GM12891 (cell line): ENCODE results near the gene PLA2G4D.
"Not testable (repeated sequence)": the region's sequence is repeated elsewhere in the genome, so short reads cannot be mapped to it uniquely, and the experiment has no call there.

Experiments used
- DNase-seq: peaks from one replicate; pipeline ENCODE4 v3.0.0; 2011; ENCODE audit warnings: low spot score; ENCODE audit not compliant: insufficient read length
- FAIRE-seq: peaks from 2 replicates; lab custom pipeline; 2011; peaks lifted over from hg19 to GRCh38; lab: Jason Lieb, UNC
- PAX5 ChIP-seq: IDR thresholded peaks from 2 replicates; pipeline ENCODE4 v1.6.1; 2011; ENCODE audit warnings: low read length, moderate library complexity, mild to moderate bottlenecking; ENCODE audit not compliant: insufficient read depth, severe bottlenecking
- POLR2A ChIP-seq: IDR thresholded peaks from 2 replicates; pipeline ENCODE4 v1.6.1; 2011; ENCODE audit warnings: low read depth, low read length, control low read depth
- POLR2AphosphoS5 ChIP-seq: IDR thresholded peaks from 2 replicates; pipeline ENCODE4 v1.6.1; 2011; ENCODE audit warnings: low read depth, low read length, control low read depth
- POU2F2 ChIP-seq: IDR thresholded peaks from 2 replicates; pipeline ENCODE4 v1.6.1; 2011; ENCODE audit warnings: low read depth, mild to moderate bottlenecking, control low read depth, low read length, moderate library complexity
- SPI1 ChIP-seq: IDR thresholded peaks from 2 replicates; pipeline ENCODE4 v1.6.1; 2011; ENCODE audit warnings: low read depth, low read length, control low read depth
- TAF1 ChIP-seq: IDR thresholded peaks from 2 replicates; pipeline ENCODE4 v1.6.1; 2011; ENCODE audit warnings: low read depth, low read length, control low read depth

Gene PLA2G4D

DNA sequence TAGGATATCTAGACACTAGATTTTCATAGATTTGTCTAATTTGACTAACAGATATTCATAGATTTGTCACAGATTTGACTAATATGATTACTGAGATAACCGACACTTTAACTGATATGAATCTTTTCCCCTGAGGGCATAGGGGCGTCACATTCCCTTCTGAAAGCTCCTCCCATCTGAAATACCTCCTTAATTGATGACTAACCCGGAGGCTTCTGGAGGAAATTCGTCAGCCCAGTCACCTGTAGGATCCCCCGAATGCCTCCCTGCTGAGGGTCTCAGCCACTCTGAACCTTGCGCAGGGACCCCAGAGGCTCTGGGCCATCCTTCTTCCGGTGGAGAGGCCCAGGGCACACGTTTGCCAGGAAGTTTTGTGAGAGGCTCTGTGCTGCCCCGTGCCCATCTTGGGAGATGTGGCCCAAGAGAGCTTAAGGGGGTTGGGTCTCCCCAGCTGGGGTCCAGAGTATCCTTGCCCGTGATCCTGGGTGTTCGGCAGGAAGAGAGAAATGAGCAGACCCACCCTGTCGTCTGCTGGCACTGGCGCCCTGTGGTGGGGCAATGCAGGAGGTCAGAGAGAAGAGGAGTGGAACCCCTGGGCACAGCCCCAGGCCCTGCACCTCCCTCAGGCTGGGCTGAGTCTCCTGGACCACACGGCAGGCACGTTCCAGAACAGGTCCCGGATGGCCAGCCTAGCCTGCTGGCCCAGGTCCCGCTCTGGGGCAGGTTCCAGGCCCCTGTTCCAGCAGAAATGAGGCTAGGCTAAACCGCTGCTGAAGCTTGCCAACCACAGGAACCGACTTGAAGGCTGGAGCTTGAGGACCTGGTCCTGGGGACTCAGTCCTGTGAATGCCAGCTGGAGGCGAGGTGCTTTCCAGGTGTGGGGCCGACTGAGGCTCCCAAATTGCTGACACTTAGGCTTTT lies 1.7 kb downstream of the PLA2G4D start:
- TF ChIP-seq POU2F2 (no peak), POLR2AphosphoS5 (no peak), POLR2A (no peak), PAX5 (no peak), SPI1 (no peak), TAF1 (no peak)
- no peak for FAIRE-seq
- no peak for DNase-seq

DNA sequence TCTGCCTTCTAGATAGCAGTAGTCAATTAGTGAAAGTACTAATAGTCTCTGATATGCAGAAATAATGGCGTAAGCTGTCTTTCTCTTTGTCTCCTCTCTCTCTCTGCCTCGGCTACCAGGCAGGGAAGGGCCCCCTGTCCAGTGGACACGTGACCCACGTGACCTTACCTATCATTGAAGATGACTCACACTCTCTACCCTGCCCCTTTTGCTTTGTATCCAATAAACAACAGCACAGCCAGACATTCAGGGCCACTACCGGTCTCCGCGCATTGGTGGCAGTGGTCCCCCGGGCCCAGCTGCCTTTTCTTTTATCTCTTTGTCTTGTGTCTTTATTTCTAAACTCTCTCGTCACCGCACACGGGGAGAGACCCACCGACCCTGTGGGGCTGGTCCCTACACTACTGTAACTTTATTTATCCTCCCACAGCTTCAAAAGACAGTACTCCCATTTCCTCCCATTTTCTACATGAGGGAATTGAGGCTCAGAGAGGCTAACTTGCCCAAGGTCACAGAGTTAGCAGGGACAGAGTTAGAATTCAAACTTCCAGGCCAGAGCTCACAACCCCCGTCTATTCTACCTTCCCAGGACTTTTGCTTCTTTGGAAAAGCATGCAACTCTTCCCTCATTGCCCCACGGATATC lies 2.5 kb downstream of the PLA2G4D start:
- not testable (repeated sequence) for FAIRE-seq

DNA sequence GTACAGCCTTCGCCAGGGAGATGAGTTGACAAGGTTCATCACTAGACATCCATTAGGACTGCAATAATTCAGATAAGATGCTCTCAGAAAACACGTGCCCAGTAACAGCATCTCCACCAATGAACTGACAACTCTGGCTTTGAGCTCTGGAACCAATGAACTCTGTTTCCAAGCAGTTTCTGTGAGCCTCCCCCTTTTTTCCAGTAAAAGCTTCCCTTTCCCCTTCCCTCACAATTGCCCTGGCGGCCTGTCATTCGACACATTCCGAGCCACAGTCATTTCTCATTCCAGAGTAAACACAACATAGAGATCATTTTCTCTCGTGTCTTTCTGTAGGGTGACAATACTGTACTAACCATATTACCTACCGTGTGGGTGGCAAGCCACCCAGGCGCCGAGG lies 3.6 kb downstream of the PLA2G4D start:
- no peak for DNase-seq
- TF ChIP-seq SPI1 (no peak), POLR2A (no peak), POU2F2 (no peak), POLR2AphosphoS5 (no peak), PAX5 (no peak), TAF1 (no peak)
- FAIRE-seq = no peak

More for the DNA sequence above, 2.5 kb downstream of the PLA2G4D start:
- not testable (repeated sequence) for DNase-seq

DNA sequence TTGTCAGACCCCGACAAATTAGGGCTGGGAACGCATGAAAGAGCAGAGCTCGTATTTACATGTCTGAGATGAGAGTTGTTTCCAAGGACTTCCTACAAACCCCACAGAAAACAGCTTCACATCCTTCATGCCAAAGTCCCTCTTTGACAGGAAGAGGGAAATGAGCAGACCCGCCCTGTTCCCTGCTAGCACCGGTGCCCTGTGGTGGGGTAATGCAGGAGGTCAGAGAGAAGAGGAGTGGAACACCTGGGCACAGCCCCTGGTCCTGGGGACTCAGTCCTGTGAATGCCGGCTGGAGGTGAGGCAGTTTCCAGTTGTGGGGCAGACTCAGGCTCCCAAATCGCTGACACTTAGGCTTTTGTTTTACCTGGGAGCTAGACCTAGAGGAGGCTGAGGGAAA lies 4.0 kb downstream of the PLA2G4D start:
- TF ChIP-seq POLR2A = no peak
- TF ChIP-seq POLR2AphosphoS5 = no peak
- TF ChIP-seq SPI1 = no peak
- TF ChIP-seq PAX5 = no peak
- TF ChIP-seq POU2F2 = no peak
- TF ChIP-seq TAF1 = no peak
- DNase-seq (no peak), FAIRE-seq (no peak)

DNA sequence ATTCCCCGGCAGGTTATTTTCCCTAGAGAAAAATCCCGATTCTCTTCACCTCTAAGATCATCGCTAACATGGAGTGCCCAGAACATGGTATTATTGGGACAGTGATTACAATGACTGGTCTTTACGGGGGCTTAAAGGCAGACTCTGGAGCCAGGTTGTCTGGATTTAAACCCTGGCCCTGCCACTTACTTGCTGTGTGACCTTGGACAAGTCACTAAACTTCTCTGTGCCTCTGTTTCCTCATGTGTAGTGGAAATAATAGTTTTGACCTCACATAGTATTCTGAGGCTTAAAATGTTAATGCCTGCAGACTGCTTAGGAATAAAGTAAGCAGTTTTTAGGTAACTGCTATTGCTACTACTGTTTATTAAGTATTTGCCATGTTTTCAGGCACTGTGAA lies 4.4 kb downstream of the PLA2G4D start:
- TF ChIP-seq POU2F2 (no peak), PAX5 (no peak), SPI1 (no peak), TAF1 (no peak), POLR2AphosphoS5 (no peak), POLR2A (no peak)
- DNase-seq (no peak), FAIRE-seq (no peak)

DNA sequence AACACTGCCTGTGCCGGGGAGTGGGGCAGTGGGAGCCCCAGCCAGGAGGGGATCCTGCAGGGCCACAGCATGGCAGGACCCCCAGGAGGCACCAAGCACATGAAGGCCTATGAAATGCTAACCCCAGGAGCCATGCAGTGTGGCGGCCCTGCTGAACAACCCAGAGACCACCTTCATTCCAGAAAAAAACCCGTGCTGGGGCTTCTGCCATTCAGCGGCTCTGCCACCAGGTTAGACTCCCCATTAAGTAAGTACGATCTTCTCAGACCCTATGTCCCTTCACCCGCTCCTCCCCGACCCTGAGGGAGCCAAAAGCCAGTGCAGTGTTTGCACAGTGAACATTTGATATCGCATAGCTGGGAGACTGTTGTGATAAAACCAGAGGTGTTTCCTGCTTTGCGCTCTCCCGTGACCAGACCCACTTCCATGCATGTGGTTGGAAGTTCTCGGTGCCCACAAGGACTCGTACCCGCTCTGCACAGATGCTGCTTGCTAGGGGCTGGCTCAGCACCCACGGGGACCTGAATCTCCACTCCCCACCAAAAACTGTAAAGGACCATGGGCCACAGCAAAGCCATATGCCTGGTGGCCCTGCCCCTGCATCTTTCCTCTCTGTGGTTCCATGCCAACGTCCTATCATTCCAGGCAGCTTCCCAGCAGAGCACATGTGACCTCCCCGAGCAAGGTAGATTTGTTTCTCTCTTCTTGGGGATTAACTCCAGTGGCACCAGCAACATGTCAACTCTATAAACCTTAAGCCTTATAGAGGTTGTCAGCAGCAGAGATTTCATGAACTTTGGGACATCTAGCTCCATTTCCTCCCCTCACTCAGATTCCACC lies 5.3 kb downstream of the PLA2G4D start:
- DNase-seq (no peak), FAIRE-seq (no peak)

DNA sequence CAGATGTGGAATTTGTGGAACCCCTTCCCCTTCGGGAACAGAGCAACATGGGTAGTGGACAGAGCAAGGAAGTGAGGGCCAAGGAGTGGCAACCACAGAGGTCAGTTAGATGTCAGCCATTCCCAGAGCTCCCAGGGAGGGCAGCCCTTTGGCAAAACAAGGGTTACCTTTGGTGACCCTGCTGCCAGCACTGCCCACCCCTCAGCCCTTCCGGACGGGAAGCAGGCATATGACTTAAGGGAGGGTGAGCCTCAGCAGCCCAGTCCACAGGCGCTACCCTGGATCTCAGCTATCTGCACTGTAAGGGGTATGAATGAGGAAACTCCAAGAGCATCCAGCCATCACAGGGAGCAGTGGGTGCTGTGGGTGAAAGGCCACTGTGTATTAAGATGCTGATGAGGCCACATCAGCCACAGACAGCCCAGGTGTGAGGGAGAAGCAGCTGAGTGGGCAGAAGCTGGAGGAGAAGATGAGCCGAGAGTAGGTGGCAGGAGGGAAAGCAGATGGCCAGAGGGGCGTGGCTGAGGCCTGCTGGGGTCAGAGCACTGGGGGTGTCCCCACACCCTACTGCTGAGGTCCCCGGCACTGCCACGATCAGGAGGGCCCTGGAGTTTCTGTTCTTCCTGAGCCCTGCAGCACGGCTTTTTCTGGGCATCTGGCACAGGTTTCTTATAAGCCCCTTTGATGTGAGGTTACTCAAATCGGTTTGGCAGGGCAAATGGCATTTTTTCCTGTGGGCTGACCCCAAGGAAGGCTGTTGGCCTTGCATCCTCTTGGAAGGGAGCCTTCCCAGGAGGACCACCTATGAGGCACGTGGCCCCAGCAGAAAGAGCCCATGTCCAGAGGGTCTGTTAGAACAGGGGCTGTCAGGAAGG lies 6.2 kb downstream of the PLA2G4D start:
- DNase-seq = no peak
- TF ChIP-seq TAF1 (no peak), PAX5 (no peak), POLR2A (no peak), POU2F2 (no peak), SPI1 (no peak), POLR2AphosphoS5 (no peak)
- FAIRE-seq = no peak

More for the DNA sequence above, 5.3 kb downstream of the PLA2G4D start:
- TF ChIP-seq POLR2AphosphoS5 (no peak), POLR2A (no peak), PAX5 (no peak), POU2F2 (no peak), SPI1 (no peak)

DNA sequence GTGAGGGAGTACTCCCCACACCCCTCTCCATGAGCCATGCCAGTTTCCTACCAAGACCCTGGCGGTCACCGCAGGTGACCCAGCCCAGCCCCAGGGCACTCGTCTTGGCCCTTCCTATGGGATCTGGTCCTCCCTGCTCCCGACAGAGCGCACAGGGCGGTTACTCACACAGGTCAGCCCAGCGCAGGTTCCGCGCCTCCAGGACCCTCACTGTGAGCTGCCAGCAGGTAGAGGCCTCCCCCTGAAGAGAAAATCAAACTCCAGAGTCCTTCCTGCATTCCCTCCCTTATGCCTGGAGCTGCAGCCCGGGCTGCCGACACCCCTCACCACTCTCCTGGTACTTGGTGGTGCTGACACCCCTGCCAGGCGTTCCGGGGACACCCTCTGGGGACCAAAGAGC lies 6.9 kb downstream of the PLA2G4D start:
- no peak for FAIRE-seq
- TF ChIP-seq SPI1 (no peak), TAF1 (no peak), POLR2AphosphoS5 (no peak), PAX5 (no peak), POLR2A (no peak), POU2F2 (no peak)
- DNase-seq = no peak

DNA sequence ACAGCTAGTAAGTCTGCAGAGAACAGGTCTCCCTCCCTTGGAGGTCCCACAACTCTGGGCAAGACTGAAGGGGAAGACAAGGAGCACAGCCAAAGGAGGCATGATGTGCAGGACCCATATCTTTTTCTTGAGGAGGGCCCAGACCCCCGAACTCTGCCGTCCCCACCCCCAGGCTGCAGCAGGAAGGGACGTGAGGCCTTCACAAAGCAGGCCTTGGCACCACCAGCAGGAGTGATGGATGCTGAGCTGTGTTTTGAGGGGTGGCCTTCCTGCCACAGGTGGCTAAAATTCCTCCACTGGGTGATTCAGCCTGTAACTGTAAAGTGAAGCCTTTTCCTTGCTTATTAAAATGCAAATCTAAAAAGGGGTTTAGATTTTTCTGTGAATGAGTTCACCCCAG lies 8.6 kb downstream of the PLA2G4D start:
- FAIRE-seq (no peak), DNase-seq (no peak)
- TF ChIP-seq POU2F2 = no peak
